OCI-M2 (cell line): Measurements from ENCODE around the gene PATJ.
"Not testable (repeated sequence)": the region's sequence is repeated elsewhere in the genome, so short reads cannot be mapped to it uniquely, and the experiment has no call there.

Experiments
- DNase-seq: peaks from one replicate; lab custom pipeline; 2025; ENCODE audit not compliant: unreplicated experiment; lab: John Stamatoyannopoulos, UW

Gene PATJ

DNA sequence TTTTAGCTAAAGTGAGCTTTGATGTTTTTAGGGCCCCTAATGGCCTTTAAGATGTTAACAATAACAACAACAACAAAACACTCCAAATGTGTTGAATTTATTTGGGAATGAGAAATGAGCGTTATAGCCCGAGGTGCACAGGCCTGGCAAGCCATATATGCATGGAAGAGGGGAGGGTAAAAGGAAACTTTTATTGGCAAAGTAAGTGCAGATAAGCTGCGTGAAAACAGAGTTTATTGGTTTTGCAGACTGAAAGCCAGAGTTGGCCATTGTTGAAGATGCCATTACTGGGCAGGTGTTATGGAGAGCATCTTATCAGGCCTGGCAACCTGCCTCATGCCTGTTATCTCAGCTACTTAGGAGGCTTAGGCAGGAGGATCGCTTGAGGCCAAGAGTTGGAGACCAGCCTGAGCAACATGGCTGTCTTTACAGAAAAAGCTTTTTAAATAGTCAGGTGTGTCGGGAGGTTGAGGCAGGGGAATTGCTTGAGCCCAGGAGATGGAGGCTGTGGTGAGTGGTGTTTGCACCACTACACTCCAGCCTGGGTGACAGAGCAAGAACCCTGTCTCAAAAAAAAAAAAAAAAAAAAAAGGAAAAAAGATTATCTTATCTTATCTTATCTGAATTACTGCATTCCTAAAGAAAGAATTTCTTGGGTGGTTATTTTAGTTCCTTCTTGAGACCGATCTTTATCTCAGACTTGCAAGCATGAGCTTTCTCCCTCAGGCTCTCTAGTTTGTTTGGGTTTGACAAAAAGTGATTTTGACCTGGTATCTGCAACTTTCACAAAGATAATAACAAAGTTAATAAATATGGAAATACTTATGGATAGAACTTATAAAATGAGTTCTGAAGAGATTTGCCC lies 1.7 kb downstream of the PATJ start:
- no peak for DNase-seq

DNA sequence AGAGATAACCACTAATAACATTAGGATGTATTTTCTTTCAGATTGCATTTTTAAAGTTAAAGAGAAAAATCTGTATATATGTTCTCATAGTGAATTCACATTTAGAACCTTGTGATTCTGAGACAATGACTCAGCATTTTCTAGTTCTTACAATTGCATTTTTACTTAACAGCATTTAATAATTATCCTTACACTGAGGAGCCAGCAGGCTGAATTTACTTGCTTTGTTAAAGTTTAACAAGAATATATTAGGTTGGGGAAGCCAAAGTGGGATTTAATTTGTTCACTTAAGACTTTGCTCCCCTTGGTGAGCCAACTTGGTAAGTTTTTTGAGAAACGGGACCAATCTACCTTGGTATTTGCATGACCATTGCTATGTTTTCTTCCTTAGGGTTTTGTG lies 4.5 kb downstream of the PATJ start:
- no peak for DNase-seq

DNA sequence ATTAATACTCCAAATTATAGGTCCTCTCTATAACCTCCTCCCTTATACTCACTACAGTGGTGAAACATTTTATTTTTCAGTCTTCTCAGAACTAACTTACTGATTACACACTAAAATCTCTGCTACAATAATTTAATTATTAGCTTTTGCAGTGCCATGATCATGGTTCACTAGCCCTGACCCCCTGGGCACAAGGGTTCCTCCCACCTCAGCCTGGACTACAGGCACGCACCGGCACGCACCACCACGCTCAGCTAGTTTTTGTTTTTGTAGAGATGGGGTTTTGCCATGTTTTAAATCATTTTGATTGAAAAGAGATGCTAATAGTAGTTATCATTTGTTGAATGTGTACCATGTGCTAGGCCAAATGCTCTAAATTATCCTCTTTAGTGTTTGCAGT lies 6.3 kb downstream of the PATJ start:
- DNase-seq, result no peak

DNA sequence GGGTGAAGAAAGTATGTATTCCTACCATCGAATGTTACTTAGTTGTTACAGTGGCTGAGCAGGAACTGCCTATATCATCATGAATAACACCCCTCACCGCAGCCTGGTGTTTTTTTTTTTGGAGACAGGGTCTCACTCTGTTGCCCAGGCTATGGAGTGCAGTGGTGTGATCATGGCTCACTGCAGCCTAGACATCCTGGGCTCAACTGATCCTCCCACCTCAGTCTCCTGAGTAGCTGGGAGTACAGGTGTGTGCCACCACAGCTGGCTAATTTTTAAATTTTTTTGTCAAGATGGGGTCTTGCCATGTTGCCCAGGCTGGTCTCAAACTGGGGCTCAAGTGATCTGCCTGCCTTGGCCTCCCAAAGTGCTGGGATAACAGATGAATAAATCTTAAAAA lies 7.3 kb downstream of the PATJ start:
- DNase-seq, result no peak

DNA sequence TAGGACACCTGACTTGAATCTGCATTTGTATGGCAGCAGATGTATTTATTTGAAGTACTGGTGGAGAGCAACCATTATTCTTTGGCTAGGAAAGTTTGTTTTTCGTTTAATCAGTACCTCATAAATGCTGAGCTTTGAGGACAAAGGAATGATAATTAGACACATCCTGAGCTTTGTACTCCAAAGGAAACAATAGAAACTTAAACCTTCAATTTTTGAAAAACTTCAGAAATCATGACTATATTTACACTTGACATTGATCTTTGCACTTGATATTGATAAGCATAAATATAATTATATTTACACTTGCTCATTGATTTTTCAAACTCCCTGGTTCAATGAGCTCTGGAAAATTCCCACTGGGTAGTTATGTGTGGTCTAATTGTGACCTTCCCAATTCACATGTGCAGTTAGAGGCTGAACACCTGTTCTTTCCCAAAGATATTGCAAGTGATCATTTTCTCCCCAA lies 10.7 kb downstream of the PATJ start:
- no peak for DNase-seq

DNA sequence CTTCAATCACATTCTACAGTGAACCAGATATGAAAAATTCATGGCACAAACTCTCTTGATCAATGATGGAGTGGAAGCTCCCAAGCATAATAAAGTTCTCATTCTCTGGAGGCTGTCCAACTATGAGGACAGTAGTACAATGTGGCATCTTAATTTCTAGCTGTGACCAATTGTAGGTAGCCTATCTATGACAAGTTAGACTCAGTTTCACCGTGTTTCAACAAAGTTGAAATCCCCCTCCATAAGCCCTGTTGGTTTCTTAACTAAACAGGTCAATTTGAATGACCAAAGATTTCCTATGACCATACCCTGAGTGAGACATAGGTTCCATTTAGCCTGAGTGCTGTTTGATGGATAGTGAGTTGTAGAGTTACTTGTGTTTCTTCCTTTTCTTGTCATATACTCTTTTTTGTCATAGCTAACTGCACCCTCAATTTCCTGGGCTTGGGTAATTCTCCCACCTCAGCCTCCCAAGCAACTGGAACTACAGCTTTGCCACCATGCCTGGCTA lies 11.8 kb downstream of the PATJ start:
- no peak for DNase-seq

DNA sequence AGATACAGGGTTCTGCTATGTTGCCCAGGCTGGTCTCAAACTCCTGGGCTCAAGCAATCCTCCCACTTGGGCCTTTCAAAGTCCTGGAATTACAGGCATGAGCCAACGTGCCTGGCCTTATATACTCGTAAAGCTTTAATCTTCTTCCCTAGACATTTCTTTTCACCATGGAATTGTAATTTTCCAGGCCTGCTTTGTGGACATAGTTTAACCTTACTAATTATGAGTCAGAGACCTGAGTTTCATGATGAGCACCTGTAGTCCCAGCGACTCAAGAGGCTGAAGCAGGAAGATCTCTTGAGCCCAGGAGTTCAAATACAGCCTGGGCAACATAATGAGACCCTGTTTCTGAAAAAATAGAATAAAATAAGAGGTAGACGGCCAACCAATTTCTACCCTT lies 12.3 kb downstream of the PATJ start:
- DNase-seq, result no peak

DNA sequence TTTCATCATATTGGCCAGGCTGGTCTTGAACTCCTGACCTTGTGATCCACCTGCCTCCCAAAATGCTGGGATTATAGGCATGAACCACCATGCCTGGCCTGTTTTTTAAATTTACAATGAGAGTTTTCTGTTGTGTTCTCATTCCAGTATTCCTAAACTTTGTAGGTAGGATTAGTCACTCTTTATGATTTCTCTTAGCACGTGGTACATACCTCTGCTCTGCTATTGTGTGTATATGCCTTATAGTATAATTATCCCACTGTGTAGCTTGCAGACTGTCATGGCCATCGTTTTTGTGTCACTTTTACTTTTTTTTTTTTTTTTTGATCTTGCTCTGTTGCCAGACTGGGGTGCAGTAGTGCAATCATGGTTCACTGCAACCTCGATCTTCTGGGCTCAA lies 14.5 kb downstream of the PATJ start:
- no peak for DNase-seq

DNA sequence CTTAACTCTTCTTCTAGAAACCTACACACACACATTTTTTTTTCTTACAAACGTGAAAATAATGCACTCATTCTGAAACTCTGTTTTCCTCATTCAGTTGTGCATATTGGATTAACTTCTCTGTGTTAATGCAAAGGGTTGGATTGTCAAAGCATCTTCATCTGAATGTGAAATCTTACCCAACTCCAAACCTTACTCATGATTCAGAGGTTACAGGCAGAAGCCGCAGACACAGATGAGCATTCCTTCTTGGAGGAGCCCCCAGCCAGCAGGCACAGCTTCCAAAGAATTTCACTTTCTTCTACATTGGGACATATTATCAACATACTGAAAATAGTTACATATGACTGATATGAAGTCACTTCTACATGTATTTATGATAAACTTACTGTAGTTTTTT lies 15.7 kb downstream of the PATJ start:
- no peak for DNase-seq

DNA sequence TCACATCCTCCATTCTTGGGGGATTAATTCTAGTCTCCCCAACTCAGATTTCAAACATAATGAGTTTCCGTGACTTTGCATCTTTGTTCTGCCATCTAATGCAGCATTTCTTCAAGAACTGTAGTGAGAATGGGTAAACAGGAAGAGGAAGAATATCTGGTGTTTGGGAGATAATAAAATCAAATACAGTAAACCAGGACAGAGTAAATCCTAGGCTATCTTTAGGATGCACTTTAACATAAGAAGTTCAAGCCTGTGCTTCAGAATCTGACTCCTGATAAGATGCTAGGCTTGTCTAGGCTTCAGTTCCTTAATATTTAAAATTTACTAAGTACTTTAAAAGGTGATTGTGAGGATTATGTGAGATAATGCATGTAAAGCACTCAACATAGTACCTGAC lies 27.9 kb downstream of the PATJ start:
- no peak for DNase-seq

DNA sequence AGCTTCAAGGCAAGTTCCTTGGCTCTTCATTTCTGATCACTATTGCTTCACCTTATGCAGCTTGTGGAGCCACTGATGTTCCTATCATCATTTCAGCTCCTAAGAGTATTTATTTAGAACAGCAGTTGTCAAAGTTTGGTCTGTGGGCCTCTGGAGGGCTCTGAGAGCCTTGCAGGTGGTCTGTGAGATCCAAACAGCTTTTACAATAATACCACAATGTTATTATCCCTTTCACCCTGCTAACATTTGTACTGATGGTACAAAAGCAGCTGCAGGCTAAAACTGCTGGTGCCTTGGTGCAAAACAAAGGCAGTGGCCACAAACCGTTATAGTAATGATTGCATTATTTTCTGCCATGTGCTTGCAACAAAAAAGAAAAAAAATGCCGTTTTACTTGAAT lies 33.8 kb downstream of the PATJ start:
- DNase-seq, result no peak

DNA sequence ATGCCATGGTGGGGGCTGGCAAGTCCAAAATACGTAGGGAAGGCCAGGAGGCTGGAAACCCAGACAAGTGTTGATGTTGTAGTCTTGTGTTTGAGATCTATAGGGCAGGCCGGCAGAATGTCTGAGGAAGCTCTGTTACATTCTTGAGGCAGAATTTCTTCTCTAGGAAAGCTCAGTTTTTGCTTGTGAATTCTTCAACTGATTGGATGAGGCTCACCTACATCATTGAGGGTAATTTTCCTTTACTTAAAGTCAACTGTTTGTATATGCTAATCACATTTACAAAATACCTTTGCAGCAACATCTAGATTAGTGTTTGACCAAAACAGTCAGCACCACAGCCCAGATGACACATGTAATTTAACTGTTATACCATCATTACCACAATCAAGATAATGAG lies 37.0 kb downstream of the PATJ start:
- DNase-seq, result no peak

DNA sequence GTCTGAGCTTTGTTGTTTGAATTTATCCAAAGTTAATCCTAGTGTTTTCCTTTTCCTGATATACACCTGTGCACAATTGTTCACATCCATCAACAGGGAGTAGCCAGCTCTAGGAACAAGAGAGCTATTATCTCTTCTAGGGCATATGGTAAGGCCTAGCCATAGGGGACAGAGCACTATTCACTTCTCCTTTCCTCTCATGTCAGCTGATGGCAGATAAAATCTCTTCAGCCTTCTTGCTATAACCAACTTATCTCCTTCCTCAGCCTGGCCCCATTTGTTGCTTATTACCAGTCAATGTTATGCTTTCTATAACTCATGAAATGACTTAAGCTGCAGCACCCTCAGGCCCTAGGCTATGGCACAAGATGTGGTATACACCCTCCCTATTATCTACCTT lies 38.9 kb downstream of the PATJ start:
- DNase-seq, result no peak

DNA sequence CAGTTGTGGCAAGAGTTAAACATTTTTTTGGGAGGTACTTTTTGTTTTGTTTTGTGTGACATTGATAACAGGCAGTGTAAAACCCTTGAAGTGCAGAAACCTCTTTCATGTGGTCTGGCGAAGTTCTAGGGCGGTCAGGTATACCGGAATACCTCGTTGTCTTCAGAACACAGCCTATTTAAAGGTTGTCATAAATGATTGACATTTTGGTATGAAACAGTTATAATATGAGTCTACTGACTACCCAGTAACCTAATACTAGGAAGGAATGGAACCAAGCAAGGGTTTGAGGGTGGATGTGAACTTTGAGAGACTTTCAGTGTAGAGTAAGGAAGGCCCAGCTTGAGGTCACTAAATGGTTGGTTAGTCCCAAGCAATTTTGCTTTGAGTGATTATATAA lies 40.5 kb downstream of the PATJ start:
- no peak for DNase-seq

DNA sequence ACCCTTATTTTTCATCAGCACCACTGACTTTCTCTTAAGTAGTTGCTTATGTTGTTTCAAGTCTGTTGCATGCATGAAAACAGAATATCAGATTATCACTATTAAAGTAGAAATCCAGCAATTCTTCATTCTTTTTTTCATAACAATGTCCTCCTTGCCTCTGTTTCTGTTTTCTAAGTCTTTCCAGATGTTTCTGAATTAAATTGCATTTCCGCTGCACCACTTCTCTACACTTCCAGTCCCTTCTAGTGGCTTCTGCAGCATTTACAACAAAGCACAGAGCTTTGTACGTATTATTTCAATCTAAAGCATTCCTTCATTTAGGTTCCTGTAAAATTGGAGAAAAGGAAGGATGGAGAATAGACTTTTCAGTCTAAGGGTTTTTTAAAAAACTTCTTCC lies 42.4 kb downstream of the PATJ start:
- DNase-seq, result no peak

DNA sequence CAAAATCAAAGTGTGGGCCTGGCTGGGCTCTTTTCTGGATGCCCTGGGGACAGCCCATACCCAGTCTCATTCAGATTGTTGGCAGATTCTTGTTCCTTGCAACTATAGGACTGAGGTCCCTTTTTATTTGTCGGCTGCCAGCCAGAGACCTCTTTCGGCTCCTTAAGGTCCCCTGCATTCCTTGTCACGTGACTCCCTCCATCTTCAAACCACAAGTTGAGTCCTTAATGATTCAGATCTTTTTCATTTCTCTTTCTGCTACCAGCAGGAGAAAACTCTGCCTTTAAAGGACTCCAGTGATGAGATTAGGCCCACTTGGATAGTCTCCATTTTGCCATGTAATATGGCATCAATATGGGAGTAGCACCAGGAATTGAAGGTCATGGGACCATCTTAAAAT lies 48.6 kb downstream of the PATJ start:
- DNase-seq, result no peak

DNA sequence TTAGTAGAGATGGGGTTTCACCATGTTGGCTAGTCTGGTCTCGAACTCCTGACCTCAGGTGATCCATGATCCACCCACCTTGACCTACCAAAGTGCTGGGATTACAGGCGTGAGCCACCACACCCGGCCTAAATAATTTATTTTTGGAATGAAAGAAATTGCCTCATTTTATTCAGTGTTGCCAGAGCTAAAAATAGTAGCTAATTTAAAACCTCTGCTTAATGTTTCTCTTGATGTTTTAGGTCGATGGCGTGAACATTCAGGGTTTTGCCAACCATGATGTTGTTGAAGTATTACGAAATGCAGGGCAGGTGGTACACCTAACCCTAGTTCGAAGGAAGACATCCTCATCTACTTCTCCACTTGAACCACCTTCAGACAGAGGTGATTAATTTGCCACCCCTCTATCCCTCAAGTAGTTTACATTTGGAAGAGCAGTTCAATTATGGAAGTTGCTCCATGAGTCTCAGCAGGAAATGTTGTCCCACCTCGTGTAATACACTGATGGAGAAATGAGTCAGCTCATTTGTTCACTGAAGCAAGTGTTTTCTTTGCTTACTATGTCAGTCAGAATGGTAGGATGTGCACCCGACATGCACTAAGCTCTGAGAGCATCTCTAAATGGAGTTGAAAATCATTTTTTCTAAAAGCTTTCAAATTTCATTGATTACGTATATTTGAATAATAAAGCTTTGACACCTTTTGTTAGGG lies 54.9 kb downstream of the PATJ start:
- no peak for DNase-seq

DNA sequence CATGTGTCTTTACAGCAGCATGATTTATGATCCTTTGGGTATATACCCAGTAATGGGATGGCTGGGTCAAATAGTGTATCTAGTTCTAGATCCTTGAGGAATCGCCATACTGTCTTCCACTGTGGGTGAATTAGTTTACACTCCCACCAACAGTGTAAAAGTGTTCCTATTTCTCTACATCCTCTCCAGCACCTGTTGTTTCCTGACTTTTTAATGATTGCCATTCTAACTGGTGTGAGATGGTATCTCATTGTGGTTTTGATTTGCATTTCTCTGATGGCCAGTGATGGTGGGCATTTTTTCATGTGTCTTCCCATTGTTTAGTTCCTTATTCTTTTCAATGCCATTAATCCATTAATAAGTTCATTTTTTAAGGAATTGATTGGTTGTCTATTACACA lies 58.8 kb downstream of the PATJ start:
- not testable (repeated sequence) for DNase-seq

DNA sequence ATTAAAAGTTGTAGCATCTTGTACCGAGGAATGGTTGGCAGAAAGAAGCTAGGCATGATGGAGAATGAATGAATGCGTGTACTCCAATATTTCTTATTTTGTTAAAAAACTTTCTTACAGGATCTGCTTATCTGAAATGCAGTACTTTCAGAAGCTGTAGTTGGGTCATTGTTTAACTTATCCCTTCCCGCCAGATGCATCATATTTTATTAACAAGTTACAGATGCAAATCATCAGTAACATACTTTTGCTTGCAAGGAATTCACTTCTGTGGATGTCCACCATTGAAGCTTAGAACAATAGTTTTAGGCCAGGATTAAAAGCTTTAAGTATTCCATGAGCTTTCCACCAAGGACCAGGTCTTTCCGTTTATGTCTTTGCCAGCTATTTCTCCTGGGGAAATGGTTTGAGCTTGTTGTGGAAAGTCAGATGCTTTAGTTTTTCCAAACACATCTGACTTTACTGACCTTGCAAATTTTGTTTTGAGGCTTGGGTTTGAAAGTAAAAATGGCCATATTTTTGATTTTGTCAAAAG lies 65.4 kb downstream of the PATJ start:
- no peak for DNase-seq

DNA sequence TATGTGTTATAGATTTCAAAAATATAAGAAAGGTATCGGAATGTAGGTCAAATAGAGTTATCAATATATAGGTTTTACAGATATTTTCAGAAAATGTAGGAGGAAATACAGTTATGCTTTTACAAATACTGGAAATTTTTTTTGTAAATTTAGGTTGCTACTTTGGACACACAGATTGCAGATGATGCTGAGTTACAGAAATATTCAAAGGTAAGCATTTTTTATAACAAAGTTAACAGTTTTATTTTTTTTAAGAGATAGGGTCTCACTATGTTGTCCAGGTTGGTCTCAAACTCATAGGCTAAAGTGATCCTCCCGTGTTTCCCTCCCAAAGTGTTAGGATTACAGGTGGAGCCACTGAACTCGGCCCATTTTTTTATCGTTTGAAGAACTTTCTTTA lies 66.0 kb downstream of the PATJ start:
- DNase-seq, result no peak

DNA sequence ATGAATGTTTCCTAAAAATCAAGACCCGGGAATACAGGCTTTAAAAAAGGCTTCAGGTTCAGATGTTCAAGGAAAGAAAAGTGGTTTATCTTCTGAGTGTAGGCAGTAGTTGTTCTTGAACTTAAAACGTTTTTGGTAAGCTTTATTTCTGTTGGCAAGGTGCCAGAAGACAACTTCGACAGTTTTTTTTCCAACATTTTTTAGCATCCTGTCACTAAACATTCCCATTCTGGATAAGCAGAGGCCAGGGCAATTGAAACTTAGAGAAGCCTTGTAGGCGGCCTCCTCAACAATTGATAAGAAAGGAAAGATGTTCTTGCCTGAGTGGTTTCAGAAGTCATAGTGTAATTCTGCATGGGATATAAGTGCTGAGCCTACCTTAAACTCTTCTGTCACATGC lies 66.7 kb downstream of the PATJ start:
- DNase-seq, result no peak

DNA sequence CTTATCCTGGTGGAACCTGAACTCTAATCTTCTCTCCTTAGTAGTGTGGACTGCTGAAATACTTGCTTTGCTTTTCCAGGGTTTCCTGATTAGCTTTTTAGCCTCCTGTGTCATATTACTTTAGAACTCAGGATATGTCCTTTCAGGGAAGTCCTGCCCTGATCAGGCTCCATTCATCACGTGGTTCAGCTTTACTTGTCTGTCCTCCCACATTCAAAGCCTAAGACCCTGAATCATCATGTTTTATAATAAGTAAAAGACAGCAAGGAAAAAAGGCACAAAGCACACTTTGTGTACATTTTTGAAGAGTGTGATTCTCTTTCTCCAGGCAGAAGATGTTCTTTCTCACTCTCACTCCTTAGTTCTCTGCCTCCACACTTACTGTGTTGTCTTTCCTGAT lies 70.6 kb downstream of the PATJ start:
- DNase-seq, result no peak
